Panc1 (cell line): ENCODE data around the gene CRIM1. TPM values are rescaled to one million over a fixed set of nuclear protein-coding genes. Genes with fewer than 3 reads are reported as not detected.

Experiments used
- ATAC-seq: fragments of 200-7000 bp; cut with Tn5 transposase; 2 replicates; pipeline ENCODE4 v1.9.1; 2020; ENCODE audit warnings: mild to moderate bottlenecking, moderate library complexity
- BruUV-seq: library from RNA; stranded (reverse); fragments of 400-500 nt; replicated peaks from 2 replicates; lab custom pipeline; 2021; lab: Mats Ljungman, UMichigan
- CTCF ChIA-PET: fragments of 300-600 bp; sonication (Branson Sonifier 250); formaldehyde crosslinking; loops from one replicate; lab custom pipeline; 2022; ENCODE audit warnings: antibody characterized with exemption; lab: Charles Lee
- POLR2A ChIA-PET: fragments of 300-600 bp; sonication (Branson Sonifier 250); formaldehyde crosslinking; loops from one replicate; lab custom pipeline; 2022; ENCODE audit warnings: antibody characterized with exemption; lab: Charles Lee
- DNase-seq: peaks from one replicate; pipeline ENCODE4 v3.0.0-alpha.2; 2010; ENCODE audit warnings: low read depth, low spot score
- H3K27ac ChIP-seq: 2 replicates; pipeline ENCODE4 v1.5.1; 2011; ENCODE audit warnings: mild to moderate bottlenecking, low read length, inconsistent platforms
- H3K27me3 ChIP-seq: fragments of 200-500 bp; sonication (Bioruptor generic); 2 replicates; pipeline ENCODE4 v1.6.0; 2014; ENCODE audit warnings: low read length, inconsistent platforms; ENCODE audit not compliant: control insufficient read depth, insufficient read depth
- H3K36me3 ChIP-seq: fragments of 200-500 bp; sonication (Bioruptor generic); 2 replicates; pipeline ENCODE4 v1.5.1; 2014; ENCODE audit warnings: inconsistent platforms, mild to moderate bottlenecking, low read length, moderate library complexity; ENCODE audit not compliant: control insufficient read depth, insufficient read depth
- H3K4me1 ChIP-seq: 2 replicates; pipeline ENCODE4 v1.5.1; 2011; ENCODE audit warnings: inconsistent platforms, mild to moderate bottlenecking, low read length, moderate library complexity; ENCODE audit not compliant: control insufficient read depth, insufficient read depth
- H3K4me3 ChIP-seq, 2 experiments: 2 replicates each; pipeline ENCODE4 v1.5.1; 2011 to 2012; ENCODE audit warnings: low read depth in 2 of 2, low read length in 2 of 2, mild to moderate bottlenecking in 2 of 2, inconsistent platforms in 1 of 2, moderate library complexity in 1 of 2
- H3K9me3 ChIP-seq: fragments of 200-500 bp; sonication (Bioruptor generic); 2 replicates; pipeline ENCODE4 v1.5.1; 2014; ENCODE audit warnings: low read depth, mild to moderate bottlenecking, inconsistent platforms, low read length, moderate library complexity; ENCODE audit not compliant: control insufficient read depth, insufficient read depth
- CTCF ChIP-seq: fragments of 450-650 bp; IDR thresholded peaks from 2 replicates; pipeline ENCODE4 v1.5.1; 2017; ENCODE audit warnings: mild to moderate bottlenecking
- POLR2AphosphoS5 ChIP-seq: IDR thresholded peaks from 2 replicates; pipeline ENCODE4 v1.6.1; 2012; ENCODE audit warnings: mild to moderate bottlenecking, low read depth, low read length, moderate library complexity
- SIN3A ChIP-seq: IDR thresholded peaks from 2 replicates; pipeline ENCODE4 v1.6.1; 2012; ENCODE audit warnings: low read depth, mild to moderate bottlenecking, low read length, moderate library complexity, borderline replicate concordance; ENCODE audit not compliant: insufficient read depth
- TCF7L2 ChIP-seq: IDR thresholded peaks from 2 replicates; pipeline ENCODE4 v1.6.1; 2011; ENCODE audit warnings: mild to moderate bottlenecking, low read depth, low read length, inconsistent platforms
- in situ Hi-C: cut with HindIII; loops from 2 replicates; pipeline ENCODE4 v1.10.0; 2016; ENCODE audit warnings: low sequenced_read_pairs, low pct_unique_long_range_greater_than_20kb
- intact Hi-C: fragments of 100-400 bp; cut with micrococcal nuclease; formaldehyde crosslinking; loops from one replicate; pipeline ENCODE4 v1.10.0; 2022; ENCODE audit not compliant: unreplicated experiment
- total RNA-seq: library from RNA; stranded (reverse); gene quantifications from one replicate; pipeline ENCODE4 v1.2.1, GENCODE V29; 2021; ENCODE audit not compliant: unreplicated experiment
- TF ChIP-seq, protein P1 (sequence below), 2 experiments: IDR thresholded peaks; 2 replicates each; pipeline ENCODE4 v1.6.1; 2011 to 2012; ENCODE audit warnings: low read depth in 2 of 2, control low read depth in 1 of 2, low read length in 1 of 2, mild to moderate bottlenecking in 1 of 2, moderate library complexity in 1 of 2; ENCODE audit not compliant: insufficient read depth in 1 of 2

Gene CRIM1
- total RNA-seq, 1 experiment from 2014 or later = 290 TPM

- TF ChIP-seq POLR2AphosphoS5 (no peak), TCF7L2 (no peak), SIN3A (no peak), CTCF (no peak)
- TF ChIP-seq, protein P1, sequence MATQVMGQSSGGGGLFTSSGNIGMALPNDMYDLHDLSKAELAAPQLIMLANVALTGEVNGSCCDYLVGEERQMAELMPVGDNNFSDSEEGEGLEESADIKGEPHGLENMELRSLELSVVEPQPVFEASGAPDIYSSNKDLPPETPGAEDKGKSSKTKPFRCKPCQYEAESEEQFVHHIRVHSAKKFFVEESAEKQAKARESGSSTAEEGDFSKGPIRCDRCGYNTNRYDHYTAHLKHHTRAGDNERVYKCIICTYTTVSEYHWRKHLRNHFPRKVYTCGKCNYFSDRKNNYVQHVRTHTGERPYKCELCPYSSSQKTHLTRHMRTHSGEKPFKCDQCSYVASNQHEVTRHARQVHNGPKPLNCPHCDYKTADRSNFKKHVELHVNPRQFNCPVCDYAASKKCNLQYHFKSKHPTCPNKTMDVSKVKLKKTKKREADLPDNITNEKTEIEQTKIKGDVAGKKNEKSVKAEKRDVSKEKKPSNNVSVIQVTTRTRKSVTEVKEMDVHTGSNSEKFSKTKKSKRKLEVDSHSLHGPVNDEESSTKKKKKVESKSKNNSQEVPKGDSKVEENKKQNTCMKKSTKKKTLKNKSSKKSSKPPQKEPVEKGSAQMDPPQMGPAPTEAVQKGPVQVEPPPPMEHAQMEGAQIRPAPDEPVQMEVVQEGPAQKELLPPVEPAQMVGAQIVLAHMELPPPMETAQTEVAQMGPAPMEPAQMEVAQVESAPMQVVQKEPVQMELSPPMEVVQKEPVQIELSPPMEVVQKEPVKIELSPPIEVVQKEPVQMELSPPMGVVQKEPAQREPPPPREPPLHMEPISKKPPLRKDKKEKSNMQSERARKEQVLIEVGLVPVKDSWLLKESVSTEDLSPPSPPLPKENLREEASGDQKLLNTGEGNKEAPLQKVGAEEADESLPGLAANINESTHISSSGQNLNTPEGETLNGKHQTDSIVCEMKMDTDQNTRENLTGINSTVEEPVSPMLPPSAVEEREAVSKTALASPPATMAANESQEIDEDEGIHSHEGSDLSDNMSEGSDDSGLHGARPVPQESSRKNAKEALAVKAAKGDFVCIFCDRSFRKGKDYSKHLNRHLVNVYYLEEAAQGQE (IDR thresholded peaks at IDR 0.05; ENCODE audit: insufficient read depth in 1 of 2, low read depth in 2 of 2, low read length in 1 of 2) = no peak
- Histone ChIP-seq H3K4me1 (peaks cover 98% of the 10 kb centered on the region), H3K36me3 (peaks cover 2% of the 10 kb centered on the region; the same call in 1 of the 2 replicates), H3K4me3 (no peak overlapping the region), H3K27ac (peak overlapping the region; percentile 98), H3K9me3 (no peaks in the 10 kb centered on the region), H3K27me3 (no peaks in the 10 kb centered on the region)
- intact Hi-C loops (loop anchor here (5.0 kb wide), 1 partner anchor 37 kb away; no protein-coding TSS in a partner anchor), in situ Hi-C loops (no loop called here)
- ATAC-seq (no peak), DNase-seq (no peak)
- ChIA-PET POLR2A (interaction anchor here (1.0 kb wide), 1 partner anchor 46 kb away, joined by 6 read pairs; no protein-coding TSS in a partner anchor), CTCF (no interaction called here)
- TSS peak; percentile 15 for BruUV-seq
These were observed 14.7 kb downstream of the CRIM1 start for GRCh38 chr2:36370281-36370680.

- peaks cover 98% of the 10 kb centered on the region for H3K4me1 ChIP-seq
- peaks cover 2% of the 10 kb centered on the region; the same call in 1 of the 2 replicates for H3K36me3 ChIP-seq
- H3K9me3 ChIP-seq = no peaks in the 10 kb centered on the region
- intact Hi-C loops (loop anchor here (5.0 kb wide), 1 partner anchor 36 kb away; no protein-coding TSS in a partner anchor), in situ Hi-C loops (no loop called here)
- H3K27me3 ChIP-seq = no peaks in the 10 kb centered on the region
- no TSS peak for BruUV-seq
- H3K27ac ChIP-seq = peak overlapping the region; percentile 98
- DNase-seq = no peak
- TF ChIP-seq TCF7L2 (peak; percentile 79; the same call in 1 of the 2 replicates), POLR2AphosphoS5 (no peak; the same call in 1 of the 2 replicates)
- ATAC-seq = peak; percentile 46
- CTCF ChIA-PET = no interaction called here
- POLR2A ChIA-PET = no interaction called here
- H3K4me3 ChIP-seq = peak overlapping the region; percentile 12 to 42
These were observed 15.7 kb downstream of the CRIM1 start for GRCh38 chr2:36371070-36371874.
